ENCODE results near the gene GPR173.

GRCh38 chrX:53044995-53045394 is 3.6 kb upstream of the GPR173 start:
- no peak for TF ChIP-seq ETV6 (IDR thresholded peaks at IDR 0.05; ENCODE audit: borderline replicate concordance in 1 of 2, low read depth in 2 of 2, low read length in 1 of 2)
- TF ChIP-seq ETV6 (CRISPR knock-in tag; IDR thresholded peaks at IDR 0.05; ENCODE audit: borderline replicate concordance), result no peak
- no peak for TF ChIP-seq EP300 (IDR thresholded peaks at IDR 0.05; ENCODE audit: low read length)
- no peak for TF ChIP-seq YY1 (IDR thresholded peaks at IDR 0.05; ENCODE audit: borderline replicate concordance in 1 of 3, control insufficient read depth in 1 of 3, extremely low read depth in 1 of 3, insufficient read depth in 3 of 3, insufficient read length in 1 of 3, insufficient replicate concordance in 2 of 3, low read depth in 1 of 3, low read length in 2 of 3)
- no peak for TF ChIP-seq CTCF (IDR thresholded peaks at IDR 0.05 in 2 of 3, conservative IDR thresholded peaks at IDR 0.05 in 1 of 3; ENCODE audit: insufficient read depth in 2 of 3, low read depth in 1 of 3, low read length in 3 of 3)
- TF ChIP-seq HMGXB4 (CRISPR knock-in tag; IDR thresholded peaks at IDR 0.05), result no peak
- no peak for TF ChIP-seq TEAD1 (CRISPR knock-in tag; IDR thresholded peaks at IDR 0.05)
- no peak for TF ChIP-seq EGR1 (conservative IDR thresholded peaks at IDR 0.05)
- no peak for TF ChIP-seq CBX5 (IDR thresholded peaks at IDR 0.05; ENCODE audit: borderline replicate concordance, low read depth)
- no peak for TF ChIP-seq ZZZ3 (IDR thresholded peaks at IDR 0.05)
- TF ChIP-seq TRIM24 (IDR thresholded peaks at IDR 0.05), result no peak
- TF ChIP-seq, protein P1, sequence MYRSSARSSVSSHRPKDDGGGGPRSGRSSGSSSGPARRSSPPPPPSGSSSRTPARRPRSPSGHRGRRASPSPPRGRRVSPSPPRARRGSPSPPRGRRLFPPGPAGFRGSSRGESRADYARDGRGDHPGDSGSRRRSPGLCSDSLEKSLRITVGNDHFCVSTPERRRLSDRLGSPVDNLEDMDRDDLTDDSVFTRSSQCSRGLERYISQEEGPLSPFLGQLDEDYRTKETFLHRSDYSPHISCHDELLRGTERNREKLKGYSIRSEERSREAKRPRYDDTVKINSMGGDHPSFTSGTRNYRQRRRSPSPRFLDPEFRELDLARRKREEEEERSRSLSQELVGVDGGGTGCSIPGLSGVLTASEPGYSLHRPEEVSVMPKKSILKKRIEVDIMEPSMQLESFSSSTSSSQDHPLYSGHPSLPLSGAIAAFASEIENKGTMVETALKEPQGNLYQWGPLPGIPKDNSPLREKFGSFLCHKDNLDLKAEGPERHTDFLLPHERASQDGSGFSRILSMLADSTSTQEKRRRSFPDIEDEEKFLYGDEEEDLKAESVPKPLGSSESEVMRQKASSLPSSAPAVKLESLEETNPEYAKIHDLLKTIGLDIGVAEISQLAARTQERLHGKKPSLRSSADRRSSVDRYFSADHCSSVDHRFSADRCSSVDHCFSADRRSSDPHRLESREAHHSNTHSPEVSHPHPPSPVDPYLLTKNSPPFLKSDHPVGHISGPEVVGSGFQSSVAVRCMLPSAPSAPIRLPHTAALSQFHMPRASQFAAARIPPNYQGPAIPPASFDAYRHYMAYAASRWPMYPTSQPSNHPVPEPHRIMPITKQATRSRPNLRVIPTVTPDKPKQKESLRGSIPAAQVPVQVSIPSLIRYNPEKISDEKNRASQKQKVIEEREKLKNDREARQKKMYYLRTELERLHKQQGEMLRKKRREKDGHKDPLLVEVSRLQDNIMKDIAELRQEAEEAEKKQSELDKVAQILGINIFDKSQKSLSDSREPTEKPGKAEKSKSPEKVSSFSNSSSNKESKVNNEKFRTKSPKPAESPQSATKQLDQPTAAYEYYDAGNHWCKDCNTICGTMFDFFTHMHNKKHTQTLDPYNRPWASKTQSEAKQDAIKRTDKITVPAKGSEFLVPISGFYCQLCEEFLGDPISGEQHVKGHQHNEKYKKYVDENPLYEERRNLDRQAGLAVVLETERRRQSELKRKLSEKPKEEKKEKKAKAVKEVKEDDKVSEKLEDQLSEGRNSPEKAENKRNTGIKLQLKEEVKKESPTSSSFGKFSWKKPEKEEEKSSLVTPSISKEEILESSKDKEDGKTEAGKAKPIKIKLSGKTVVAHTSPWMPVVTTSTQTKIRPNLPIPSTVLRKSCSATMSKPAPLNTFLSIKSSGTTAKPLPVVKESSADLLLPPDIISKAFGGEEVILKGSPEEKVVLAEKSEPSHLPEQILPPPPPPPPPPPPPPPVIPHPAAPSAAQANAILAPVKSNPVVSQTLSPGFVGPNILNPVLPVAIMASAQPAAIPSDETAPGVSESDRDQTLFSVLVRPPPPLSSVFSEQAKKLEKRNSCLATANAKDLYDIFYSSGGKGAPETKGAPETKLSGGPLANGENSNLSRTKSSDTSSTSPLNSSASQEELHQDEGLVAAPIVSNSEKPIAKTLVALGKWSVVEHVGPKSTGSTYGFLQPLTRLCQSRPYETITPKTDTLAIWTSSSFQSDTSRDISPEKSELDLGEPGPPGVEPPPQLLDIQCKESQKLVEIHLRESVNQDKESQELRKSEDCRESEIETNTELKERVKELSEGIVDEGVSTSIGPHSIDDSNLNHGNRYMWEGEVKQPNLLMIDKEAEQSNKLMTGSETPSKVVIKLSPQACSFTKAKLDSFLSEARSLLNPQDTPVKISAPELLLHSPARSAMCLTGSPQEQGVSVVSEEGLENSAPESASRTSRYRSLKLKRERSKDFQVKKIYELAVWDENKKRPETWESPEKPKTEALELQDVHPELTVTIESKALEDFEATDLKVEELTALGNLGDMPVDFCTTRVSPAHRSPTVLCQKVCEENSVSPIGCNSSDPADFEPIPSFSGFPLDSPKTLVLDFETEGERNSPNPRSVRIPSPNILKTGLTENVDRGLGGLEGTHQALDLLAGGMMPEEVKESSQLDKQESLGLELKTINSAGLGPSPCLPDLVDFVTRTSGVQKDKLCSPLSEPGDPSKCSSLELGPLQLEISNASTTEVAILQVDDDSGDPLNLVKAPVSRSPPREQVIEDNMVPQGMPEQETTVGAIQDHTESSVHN (IDR thresholded peaks at IDR 0.05; ENCODE audit: borderline replicate concordance in 1 of 2, low read depth in 1 of 2), result no peak
- TF ChIP-seq, protein P2, sequence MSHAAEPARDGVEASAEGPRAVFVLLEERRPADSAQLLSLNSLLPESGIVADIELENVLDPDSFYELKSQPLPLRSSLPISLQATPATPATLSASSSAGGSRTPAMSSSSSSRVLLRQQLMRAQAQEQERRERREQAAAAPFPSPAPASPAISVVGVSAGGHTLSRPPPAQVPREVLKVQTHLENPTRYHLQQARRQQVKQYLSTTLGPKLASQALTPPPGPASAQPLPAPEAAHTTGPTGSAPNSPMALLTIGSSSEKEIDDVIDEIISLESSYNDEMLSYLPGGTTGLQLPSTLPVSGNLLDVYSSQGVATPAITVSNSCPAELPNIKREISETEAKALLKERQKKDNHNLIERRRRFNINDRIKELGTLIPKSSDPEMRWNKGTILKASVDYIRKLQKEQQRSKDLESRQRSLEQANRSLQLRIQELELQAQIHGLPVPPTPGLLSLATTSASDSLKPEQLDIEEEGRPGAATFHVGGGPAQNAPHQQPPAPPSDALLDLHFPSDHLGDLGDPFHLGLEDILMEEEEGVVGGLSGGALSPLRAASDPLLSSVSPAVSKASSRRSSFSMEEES (CRISPR knock-in tag; IDR thresholded peaks at IDR 0.05), result no peak
- TF ChIP-seq ZNF232 (CRISPR knock-in tag; IDR thresholded peaks at IDR 0.05), result no peak
- no peak for TF ChIP-seq MYC (IDR thresholded peaks at IDR 0.05; ENCODE audit: low read depth, low read length)
- no peak for TF ChIP-seq MYC (CRISPR knock-in tag; IDR thresholded peaks at IDR 0.05; ENCODE audit: borderline replicate concordance, low read depth)

Measured in K562 (cell line).